KMS-11 (cell line): Measurements from ENCODE around the gene CCDC177.
A peak's percentile ranks its signal among the peaks of the same experiment; 100 is the strongest.

Source experiments
- H2AFZ ChIP-seq: fragments of 200-600 bp; sonication (generic); 2 replicates; pipeline ENCODE4 v1.6.1; 2016; ENCODE audit warnings: antibody characterized with exemption, mixed run types, low read depth
- H3K27ac ChIP-seq: fragments of 200-600 bp; sonication (generic); 2 replicates; pipeline ENCODE4 v1.6.1; 2016; ENCODE audit warnings: mild to moderate bottlenecking, mixed run types
- H3K27me3 ChIP-seq: fragments of 200-600 bp; sonication (generic); 2 replicates; pipeline ENCODE4 v1.6.1; 2017; ENCODE audit warnings: mild to moderate bottlenecking, low read depth, mixed run types, moderate library complexity; ENCODE audit not compliant: insufficient read depth
- H3K36me3 ChIP-seq: fragments of 200-600 bp; sonication (generic); 2 replicates; pipeline ENCODE4 v1.6.1; 2017; ENCODE audit warnings: mild to moderate bottlenecking, mixed run types; ENCODE audit not compliant: insufficient read depth
- H3K4me1 ChIP-seq: fragments of 200-600 bp; sonication (generic); 2 replicates; pipeline ENCODE4 v1.6.1; 2016; ENCODE audit warnings: mild to moderate bottlenecking, low read depth, mixed run types; ENCODE audit not compliant: poor library complexity, severe bottlenecking
- H3K4me2 ChIP-seq: fragments of 200-600 bp; sonication (generic); 2 replicates; pipeline ENCODE4 v1.7.0; 2016; ENCODE audit warnings: mild to moderate bottlenecking, mixed run types
- H3K4me3 ChIP-seq: fragments of 200-600 bp; sonication (generic); IDR thresholded peaks from 2 replicates; pipeline ENCODE4 v1.6.1; 2017; ENCODE audit warnings: low read depth, low read length, mixed read lengths; ENCODE audit not compliant: insufficient read depth
- H3K79me2 ChIP-seq: fragments of 200-600 bp; sonication (generic); 2 replicates; pipeline ENCODE4 v1.6.1; 2016; ENCODE audit warnings: low read depth, mixed run types; ENCODE audit not compliant: insufficient read depth
- H3K9ac ChIP-seq: fragments of 200-600 bp; sonication (generic); 2 replicates; pipeline ENCODE4 v1.6.1; 2016; ENCODE audit warnings: mild to moderate bottlenecking, mixed run types
- H4K20me1 ChIP-seq: fragments of 200-600 bp; sonication (generic); 2 replicates; pipeline ENCODE4 v1.6.1; 2016; ENCODE audit warnings: mild to moderate bottlenecking, mixed run types; ENCODE audit not compliant: insufficient read depth
- CTCF ChIP-seq: fragments of 200-600 bp; sonication (generic); conservative IDR thresholded peaks from 2 replicates; pipeline ENCODE4 v1.6.1; 2017; ENCODE audit warnings: low read depth, mild to moderate bottlenecking, antibody characterized with exemption, low read length, moderate library complexity, mixed read lengths

Gene CCDC177

GRCh38 chr14:69619012-69619411 is 44.3 kb upstream of the CCDC177 start:
- no peaks in the 10 kb centered on the region for H3K27me3 ChIP-seq
- H3K27ac ChIP-seq, result no peak overlapping the region
- no peak for TF ChIP-seq CTCF
- H3K36me3 ChIP-seq, result no peaks in the 10 kb centered on the region
- H3K4me3 ChIP-seq, result no peak overlapping the region
- peaks cover 10% of the 10 kb centered on the region; the same call in 1 of the 2 replicates for H3K79me2 ChIP-seq
- H3K4me2 ChIP-seq, result no peak overlapping the region
- H3K9ac ChIP-seq, result no peak overlapping the region
- no peak overlapping the region for H2AFZ ChIP-seq
- H3K4me1 ChIP-seq, result peaks cover 41% of the 10 kb centered on the region
- H4K20me1 ChIP-seq, result no peaks in the 10 kb centered on the region

GRCh38 chr14:69617796-69618195 is 43.1 kb upstream of the CCDC177 start:
- Histone ChIP-seq H3K79me2 (peaks cover 10% of the 10 kb centered on the region; the same call in 1 of the 2 replicates), H3K4me2 (no peak overlapping the region), H3K36me3 (no peaks in the 10 kb centered on the region), H3K27ac (no peak overlapping the region), H3K4me3 (no peak overlapping the region), H4K20me1 (no peaks in the 10 kb centered on the region), H3K27me3 (no peaks in the 10 kb centered on the region), H3K9ac (no peak overlapping the region), H3K4me1 (peaks cover 52% of the 10 kb centered on the region), H2AFZ (no peak overlapping the region)
- TF ChIP-seq CTCF, result no peak

- no peak for TF ChIP-seq CTCF
- H3K27me3 ChIP-seq, result no peaks in the 10 kb centered on the region
- peaks cover 10% of the 10 kb centered on the region; the same call in 1 of the 2 replicates for H3K79me2 ChIP-seq
- H4K20me1 ChIP-seq, result no peaks in the 10 kb centered on the region
- no peak overlapping the region for H2AFZ ChIP-seq
- no peak overlapping the region for H3K4me3 ChIP-seq
- H3K36me3 ChIP-seq, result no peaks in the 10 kb centered on the region
- H3K9ac ChIP-seq, result no peak overlapping the region
- H3K4me1 ChIP-seq, result peaks cover 52% of the 10 kb centered on the region
- H3K4me2 ChIP-seq, result peak overlapping the region; percentile 82
- H3K27ac ChIP-seq, result peak overlapping the region; percentile 64; the same call in 1 of the 2 replicates
Observed at GRCh38 chr14:69616408-69616773, 41.7 kb upstream of the CCDC177 start.

GRCh38 chr14:69615496-69616407 is 41.1 kb upstream of the CCDC177 start:
- H3K4me3 ChIP-seq, result no peak overlapping the region
- no peaks in the 10 kb centered on the region for H3K36me3 ChIP-seq
- peak overlapping the region; percentile 26; the same call in 1 of the 2 replicates for H2AFZ ChIP-seq
- H3K9ac ChIP-seq, result peak overlapping the region; percentile 15; the same call in 1 of the 2 replicates
- peaks cover 10% of the 10 kb centered on the region; the same call in 1 of the 2 replicates for H3K79me2 ChIP-seq
- H4K20me1 ChIP-seq, result no peaks in the 10 kb centered on the region
- peak overlapping the region; percentile 82 for H3K4me2 ChIP-seq
- H3K27me3 ChIP-seq, result no peaks in the 10 kb centered on the region
- H3K27ac ChIP-seq, result peak overlapping the region; percentile 64; the same call in 1 of the 2 replicates
- no peak for TF ChIP-seq CTCF
- peaks cover 53% of the 10 kb centered on the region for H3K4me1 ChIP-seq
